D341Med (cell line): Measurements from ENCODE around the gene C1QTNF1.
"Not testable (repeated sequence)": the region's sequence is repeated elsewhere in the genome, so short reads cannot be mapped to it uniquely, and the experiment has no call there.

Experiments used
- DNase-seq: peaks from one replicate; pipeline ENCODE4 v3.0.0; 2012; ENCODE audit warnings: low spot score

C1QTNF1 gene

DNA sequence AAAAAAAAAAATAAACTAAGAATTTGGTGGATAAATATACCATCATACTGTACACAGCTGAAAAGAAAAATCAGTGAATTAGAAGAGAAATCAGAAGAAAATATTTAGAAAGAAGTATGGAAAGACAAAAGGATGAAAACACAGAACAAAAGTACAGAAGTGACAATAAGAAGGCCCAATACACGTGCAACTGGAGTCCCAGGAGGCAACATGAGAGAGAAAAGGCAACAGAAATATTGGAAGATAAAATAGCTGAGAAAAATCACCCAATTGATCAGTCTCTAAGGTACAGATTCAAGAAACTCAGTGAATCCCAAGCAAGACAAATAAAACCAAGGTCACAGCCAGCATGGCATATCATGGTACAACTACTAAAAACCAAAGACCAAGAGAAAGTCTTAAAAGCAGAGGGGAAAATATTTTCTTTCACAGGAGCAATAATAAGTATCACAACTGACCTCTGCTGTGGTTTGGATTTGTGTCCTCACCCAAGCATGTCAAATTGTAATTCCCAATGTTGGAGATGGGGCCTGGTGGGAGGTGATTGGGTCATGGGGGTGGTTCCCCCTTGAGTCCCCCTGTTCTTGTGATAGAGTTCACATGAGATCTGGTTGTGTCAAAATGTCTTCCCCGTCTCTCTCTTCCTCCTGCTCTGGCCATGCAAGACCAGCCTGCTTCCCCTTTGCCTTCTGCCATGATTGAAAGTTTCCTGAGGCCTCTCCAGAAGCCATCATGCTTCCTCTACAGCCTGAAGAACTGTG is 30.4 kb downstream of the C1QTNF1 start:
- no peak for DNase-seq

DNA sequence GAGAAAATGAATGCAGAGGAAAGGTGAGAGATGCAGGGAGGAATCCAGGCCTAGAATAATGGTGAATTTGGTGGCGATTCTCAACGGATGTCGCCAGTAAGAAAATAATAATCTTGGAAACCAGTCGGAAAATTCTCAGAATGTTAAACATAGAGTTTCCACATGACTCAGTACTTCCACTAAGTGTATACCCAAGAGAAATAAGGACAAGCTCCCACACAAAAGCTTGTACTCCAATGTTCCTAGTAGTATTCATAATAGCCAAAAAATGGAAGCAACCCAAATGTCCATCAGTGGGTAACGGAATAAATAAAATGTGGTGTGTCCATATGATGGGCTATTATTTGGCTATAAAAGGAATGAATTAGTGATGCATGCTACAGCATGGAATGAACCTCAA is 31.2 kb downstream of the C1QTNF1 start:
- no peak for DNase-seq

DNA sequence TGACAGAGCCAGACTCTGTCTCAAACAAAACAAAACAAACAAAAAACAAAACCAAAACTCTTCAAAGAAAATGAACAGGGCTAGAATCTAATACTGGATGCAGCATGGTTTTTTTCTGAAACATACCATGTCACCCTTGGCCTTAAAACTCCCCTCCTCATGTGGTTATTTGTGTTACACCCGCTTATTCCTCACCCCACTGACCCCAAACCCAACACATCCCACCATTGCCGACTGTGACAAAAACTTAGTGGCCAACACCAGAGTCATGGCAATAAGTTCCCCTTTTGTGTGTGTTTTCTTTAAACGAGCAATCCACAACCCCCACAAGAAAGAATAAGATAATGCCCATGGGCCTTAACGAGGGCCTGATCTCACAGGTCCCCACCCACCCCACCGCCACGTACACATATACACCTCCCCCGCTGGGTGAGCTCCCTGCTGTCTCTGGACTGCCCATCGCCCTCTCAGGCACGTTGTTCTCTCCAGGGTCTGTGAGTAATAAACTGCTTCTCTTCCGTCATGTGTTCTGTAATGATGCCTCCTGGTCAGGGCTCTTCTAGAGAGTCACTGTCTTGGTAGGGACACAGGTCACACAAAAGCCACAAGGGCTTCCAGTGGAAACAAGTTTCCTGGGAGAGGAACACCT is 33.9 kb downstream of the C1QTNF1 start:
- DNase-seq, result no peak

DNA sequence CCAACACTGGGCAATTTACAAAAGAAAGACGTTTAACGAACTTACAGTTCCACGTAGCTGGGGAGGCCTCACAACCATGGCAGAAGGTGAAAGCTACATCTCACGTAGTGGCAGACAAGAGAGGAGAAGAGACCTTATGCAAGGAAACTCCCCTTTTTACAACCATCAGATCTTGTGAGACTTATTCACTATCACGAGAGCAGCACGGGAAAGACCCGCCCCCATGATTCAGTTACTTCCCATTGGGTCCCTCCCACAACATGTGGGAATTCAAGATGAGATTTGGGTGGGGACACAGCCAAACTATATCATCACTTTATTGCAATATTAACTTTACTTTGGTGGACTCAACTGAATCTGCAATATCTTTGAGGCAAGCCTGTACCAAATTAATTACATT is 38.7 kb downstream of the C1QTNF1 start:
- no peak for DNase-seq

- DNase-seq, result peak; percentile 56
Measured at GRCh38 chr17:79064026-79064425, 40.1 kb downstream of the C1QTNF1 start.

DNA sequence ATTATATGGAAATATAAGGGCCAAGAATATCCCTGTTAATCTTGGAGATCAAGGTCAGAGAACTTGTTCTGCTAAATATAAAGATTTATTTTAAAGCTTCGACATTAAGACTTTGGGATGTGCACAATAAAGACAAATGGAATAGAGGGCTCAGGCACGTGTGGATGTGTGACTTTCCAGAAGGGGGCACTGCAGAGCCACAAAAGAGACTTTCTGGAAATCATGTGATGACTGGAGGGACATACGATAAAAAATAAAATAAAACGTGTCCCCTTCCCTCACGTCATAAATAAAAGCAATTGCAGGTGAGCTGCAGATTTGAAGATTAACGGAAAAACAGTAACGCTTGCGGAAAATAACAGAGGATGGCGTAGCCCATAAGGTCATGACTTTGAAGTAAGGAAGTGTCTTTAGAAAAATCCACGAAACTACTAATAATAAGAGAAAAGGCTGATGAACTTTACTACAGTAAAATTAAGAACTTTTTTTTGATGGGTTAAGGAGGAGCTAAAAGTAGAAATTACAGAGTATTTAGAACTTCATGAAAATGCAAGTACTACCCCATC is 41.2 kb downstream of the C1QTNF1 start:
- DNase-seq, result peak; percentile 72

DNA sequence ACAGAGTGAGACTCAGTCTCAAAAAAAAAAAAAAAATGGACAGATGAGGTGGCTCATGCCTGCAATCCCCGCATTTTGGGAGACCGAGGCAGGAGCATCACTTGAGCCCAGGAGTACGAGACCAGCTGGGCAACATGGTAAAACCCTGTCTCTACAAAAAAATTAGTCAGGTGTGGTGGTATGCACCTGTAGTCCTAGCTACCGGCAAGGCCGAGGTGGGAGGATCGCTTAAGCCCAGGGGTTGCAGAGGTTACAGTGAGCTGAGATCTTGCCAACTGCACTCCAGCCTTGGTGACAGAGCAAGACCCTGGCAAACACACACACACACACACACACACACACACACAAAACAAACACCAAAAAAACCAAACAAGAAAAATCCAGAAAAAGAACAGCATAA is 43.0 kb downstream of the C1QTNF1 start:
- no peak for DNase-seq

- DNase-seq, result no peak
Measured at GRCh38 chr17:79070266-79070880, 46.4 kb downstream of the C1QTNF1 start.

GRCh38 chr17:79071161-79071740 is 47.3 kb downstream of the C1QTNF1 start:
- DNase-seq, result no peak

GRCh38 chr17:79072544-79072943 is 48.6 kb downstream of the C1QTNF1 start:
- DNase-seq, result peak; percentile 24

GRCh38 chr17:79073016-79073705 is 49.2 kb downstream of the C1QTNF1 start:
- DNase-seq, result peak; percentile 25

- peak; percentile 33 for DNase-seq
Measured at GRCh38 chr17:79073706-79074088, 49.7 kb downstream of the C1QTNF1 start.

DNA sequence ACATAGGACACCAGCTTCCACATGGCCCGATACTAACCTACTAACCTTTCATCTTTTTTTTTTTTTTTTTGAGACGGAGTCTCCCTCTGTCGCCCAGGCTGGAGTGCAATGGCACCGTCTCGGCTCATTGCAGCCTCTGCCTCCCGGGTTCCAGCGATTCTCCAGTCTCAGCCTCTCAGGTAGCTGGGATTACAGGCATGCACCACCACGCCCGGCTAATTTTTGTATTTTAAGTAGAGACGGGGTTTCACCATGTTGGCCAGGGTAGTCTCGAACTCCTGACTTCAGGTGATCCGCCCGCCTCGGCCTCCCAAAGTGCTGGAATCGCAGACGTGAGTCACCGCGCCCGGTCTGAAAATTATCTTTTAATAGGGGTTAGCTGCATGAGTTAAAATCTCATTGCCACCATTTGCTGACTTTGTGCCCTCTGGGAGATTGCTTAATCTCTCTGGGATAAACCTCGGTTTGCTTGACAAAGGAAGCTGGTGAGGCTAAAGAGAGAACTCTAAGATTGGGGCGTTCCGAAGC is 50.2 kb downstream of the C1QTNF1 start:
- not testable (repeated sequence) for DNase-seq

DNA sequence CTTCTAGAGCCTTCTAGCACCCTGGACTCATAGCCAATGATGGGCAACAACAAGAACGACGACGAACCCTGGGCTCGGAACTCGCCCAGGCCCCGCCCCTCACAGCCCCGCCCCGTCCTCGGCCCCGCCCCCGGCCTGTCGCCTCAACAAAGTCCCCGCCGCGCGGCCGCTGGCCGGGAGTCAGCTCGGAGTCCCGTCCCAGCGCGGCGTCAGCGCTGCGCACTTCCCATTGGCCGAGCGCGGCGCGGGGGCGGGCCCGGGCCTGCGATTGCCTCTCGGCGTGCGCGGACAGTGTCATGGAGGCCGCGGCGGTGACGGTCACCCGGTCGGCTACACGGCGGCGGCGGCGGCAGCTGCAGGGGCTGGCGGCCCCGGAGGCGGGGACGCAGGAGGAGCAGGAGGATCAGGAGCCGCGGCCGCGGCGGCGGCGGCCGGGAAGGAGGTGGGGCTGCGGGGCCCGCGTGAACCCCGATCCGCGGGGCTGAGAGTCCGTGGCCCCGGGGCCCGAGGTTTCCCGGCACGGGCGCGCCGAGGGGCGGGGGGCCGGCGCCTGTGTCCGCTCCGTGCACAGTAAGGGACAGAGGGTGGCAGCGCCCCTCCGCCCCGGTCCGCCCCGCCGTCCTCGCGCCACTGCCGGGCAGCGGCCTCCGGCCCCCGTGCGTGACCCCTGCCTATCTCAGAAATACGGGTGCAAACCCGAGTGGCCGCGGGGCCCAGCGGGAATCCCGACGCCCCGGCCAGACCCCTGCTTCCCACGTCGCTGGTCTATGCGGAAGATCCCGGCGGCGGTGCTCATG is 50.9 kb downstream of the C1QTNF1 start, which contains the start of gene ENGASE:
ENGASE (plus strand) TSS at position 176 of the 797 bp plus-strand sequence; CDS start at position 297, 121 bp downstream.
- peak; percentile 100 for DNase-seq

DNA sequence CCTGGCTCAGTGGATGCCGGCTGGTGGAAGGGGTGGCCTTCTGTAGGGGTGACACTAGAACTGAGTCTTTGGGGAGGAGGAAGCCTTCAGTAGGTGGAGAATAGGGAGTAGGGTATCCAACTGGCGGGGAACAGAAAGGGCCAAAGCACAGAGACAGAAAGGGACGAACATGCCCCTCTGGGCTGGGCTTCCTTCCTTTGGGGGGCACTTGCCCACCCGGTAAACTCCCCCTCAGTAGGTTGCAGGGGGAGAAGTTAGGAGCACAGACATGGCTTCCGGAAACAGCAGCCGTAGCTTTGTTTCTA is 51.4 kb downstream of the C1QTNF1 start:
- DNase-seq, result no peak

DNA sequence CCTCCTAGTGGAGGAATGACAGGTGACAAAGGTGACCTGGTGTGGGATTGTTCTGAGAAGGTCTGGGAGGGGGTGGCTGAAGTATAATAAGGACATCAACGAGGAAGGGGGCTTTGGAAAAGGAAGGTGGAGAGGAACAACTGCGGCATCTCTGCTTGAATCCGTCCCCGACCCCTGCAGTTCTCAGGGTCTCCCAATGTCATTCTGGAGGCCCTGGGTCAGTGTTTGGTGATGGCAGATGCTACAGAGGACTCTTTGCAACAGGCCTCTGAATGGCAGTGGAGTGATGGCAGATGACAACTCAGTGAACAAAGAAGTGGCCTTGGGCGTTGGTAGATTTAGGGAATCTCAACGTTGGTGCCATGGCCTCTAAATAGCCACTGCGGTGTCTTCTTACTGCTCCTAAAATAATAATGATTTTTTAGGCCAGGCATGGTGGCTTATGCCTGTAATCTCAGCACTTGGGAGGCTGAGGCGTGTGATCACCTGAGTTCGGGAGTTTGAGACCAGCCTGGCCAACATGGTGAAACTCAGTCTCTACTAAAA is 52.0 kb downstream of the C1QTNF1 start:
- peak; percentile 31 for DNase-seq

- DNase-seq, result no peak
Measured at GRCh38 chr17:79077587-79077986, 53.6 kb downstream of the C1QTNF1 start.

GRCh38 chr17:79078476-79079190 is 54.7 kb downstream of the C1QTNF1 start:
- DNase-seq, result no peak

DNA sequence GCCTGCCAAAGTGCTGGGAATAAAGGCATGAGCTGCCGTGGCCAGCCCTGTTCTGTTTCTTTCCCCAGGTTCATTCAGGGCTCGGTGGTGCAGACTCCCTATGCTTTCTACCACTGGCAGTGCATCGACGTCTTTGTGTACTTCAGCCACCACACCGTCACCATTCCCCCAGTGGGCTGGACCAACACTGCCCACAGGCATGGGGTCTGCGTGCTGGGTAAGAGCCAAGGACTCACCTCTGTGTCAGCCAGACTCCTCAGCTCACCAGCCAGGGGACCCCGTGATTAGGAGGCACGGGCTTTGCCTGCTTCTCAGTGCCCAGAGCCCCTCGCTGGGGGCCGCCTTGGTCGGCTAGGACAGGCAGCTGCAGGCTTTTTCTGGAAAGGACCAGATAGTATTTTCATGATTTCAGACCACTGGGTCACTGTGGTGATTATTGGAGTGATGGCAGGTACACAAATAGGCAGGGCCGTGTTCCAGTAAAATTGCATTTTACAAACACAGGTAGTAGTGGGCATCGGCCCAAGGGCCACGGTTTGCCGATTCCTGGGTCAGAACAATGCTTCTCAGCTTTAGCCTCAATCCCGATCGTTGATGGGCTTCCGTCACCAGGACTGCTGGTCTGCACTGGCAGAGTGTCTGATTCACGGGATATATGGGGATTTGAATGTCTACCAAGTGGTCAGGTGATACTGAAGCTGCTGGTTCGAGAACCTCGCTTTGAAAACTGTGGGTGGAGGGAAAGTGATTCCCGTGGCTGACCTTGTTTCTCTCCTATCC is 55.6 kb downstream of the C1QTNF1 start:
- DNase-seq, result no peak
